ENCODE data around the gene KLHL4. TPM values are rescaled to one million over a fixed set of nuclear protein-coding genes. Genes with fewer than 3 reads are reported as not detected.

KLHL4 gene
- total RNA-seq, 1 experiment from 2014 or later, result 0.10 TPM

DNA sequence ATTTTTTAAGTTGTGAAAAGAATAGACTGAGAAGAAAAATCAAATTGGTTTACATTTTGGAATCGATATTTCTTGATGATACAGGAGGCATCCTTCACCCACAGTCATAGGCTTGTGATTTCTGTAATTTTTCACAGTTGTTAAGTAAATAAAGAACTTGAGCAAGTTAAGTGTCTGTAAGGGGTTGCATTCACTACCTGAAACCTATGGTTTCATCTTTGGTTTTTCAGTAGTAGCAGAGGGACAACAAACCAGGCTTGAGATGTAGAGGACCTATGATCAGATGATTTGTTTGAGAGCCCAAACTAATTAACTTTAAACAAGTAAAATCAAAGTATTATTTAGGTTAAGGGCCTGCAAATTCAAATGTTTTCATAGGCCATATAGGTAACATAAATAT, 175.6 kb downstream of the KLHL4 start:
- CTCF ChIA-PET, result no interaction called here
- H4K20me1 ChIP-seq (ENCODE audit: insufficient read depth), result no peaks in the 10 kb centered on the region
- H3K79me2 ChIP-seq (ENCODE audit: insufficient read depth, low read length), result no peaks in the 10 kb centered on the region
- no peak overlapping the region for H3K27ac ChIP-seq (ENCODE audit: low read depth, low read length)
- H3K4me1 ChIP-seq (ENCODE audit: control insufficient read depth in 1 of 2, insufficient read depth in 2 of 2, low read length in 2 of 2), result no peaks in the 10 kb centered on the region
- H3K9me2 ChIP-seq (ENCODE audit: insufficient read depth), result no peaks in the 10 kb centered on the region
- H3K9me3 ChIP-seq (ENCODE audit: control insufficient read depth in 1 of 2, insufficient read depth in 1 of 2, low read depth in 1 of 2, low read length in 2 of 2), result no peaks in the 10 kb centered on the region
- RAD21 ChIA-PET (ENCODE audit: low non-redundant PET in 1 of 2, low total read pairs in 2 of 2, uncharacterized antibody in 2 of 2, unreplicated experiment in 2 of 2), result no interaction called here
- H3K4me3 ChIP-seq (replicated peaks in 1 of 2; ENCODE audit: low read depth in 1 of 2, low read length in 2 of 2), result no peak overlapping the region
- H3K4me2 ChIP-seq (ENCODE audit: low read length), result no peak overlapping the region
- H3K27me3 ChIP-seq (ENCODE audit: insufficient read depth, low read length), result no peaks in the 10 kb centered on the region
- POLR2A ChIA-PET, result no interaction called here
- intact Hi-C loops (cut with micrococcal nuclease), result no loop called here
- H3K36me3 ChIP-seq (ENCODE audit: control insufficient read depth in 1 of 2, insufficient read depth in 2 of 2, low read length in 2 of 2), result no peaks in the 10 kb centered on the region
- DNase-seq (ENCODE audit: low read depth, low spot score), result no peak
- no peak overlapping the region for H3K9ac ChIP-seq (ENCODE audit: low read length)
- no peak overlapping the region for H2AFZ ChIP-seq (ENCODE audit: low read depth, low read length, poor library complexity, severe bottlenecking)
- no peak for TF ChIP-seq EZH2 (IDR thresholded peaks at IDR 0.05)
- TF ChIP-seq JUND (IDR thresholded peaks at IDR 0.05), result no peak
- TF ChIP-seq ZFX (IDR thresholded peaks at IDR 0.05), result no peak
- no peak for TF ChIP-seq FOSL1 (IDR thresholded peaks at IDR 0.05; ENCODE audit: low read depth)
- no peak for TF ChIP-seq SP1 (IDR thresholded peaks at IDR 0.05; ENCODE audit: low read depth)
- no peak for TF ChIP-seq SRF (IDR thresholded peaks at IDR 0.05; ENCODE audit: low read depth)
- TF ChIP-seq EGR1 (IDR thresholded peaks at IDR 0.05; ENCODE audit: low read depth), result no peak
- no peak for TF ChIP-seq ZNF274 (IDR thresholded peaks at IDR 0.05; ENCODE audit: low read depth, low read length)
- ATAC-seq, result no peak
- no TSS peak for BruUV-seq (replicated peaks)

DNA sequence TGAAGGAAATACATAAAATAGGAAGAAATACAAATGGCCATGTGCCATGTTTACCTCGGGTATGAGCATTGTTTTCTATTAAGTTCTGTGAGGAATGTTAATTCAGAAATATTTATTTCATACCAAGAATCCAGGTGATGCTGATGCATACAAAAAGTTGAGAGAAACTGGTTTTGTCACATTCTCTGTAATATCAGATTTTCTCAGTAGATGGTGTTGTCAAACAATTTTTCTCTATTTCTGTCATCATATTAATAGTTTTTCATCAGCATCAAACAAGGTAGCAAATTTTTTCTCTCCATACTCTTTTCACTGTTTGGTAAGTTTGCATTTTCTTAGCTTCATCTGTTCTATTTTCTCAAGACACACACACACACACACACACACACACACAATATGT, 179.8 kb downstream of the KLHL4 start:
- Histone ChIP-seq H3K4me3 (replicated peaks in 1 of 2; ENCODE audit: low read depth in 1 of 2, low read length in 2 of 2) (no peak overlapping the region), H4K20me1 (ENCODE audit: insufficient read depth) (no peaks in the 10 kb centered on the region), H3K79me2 (ENCODE audit: insufficient read depth, low read length) (no peaks in the 10 kb centered on the region), H3K36me3 (ENCODE audit: control insufficient read depth in 1 of 2, insufficient read depth in 2 of 2, low read length in 2 of 2) (no peaks in the 10 kb centered on the region), H3K4me2 (ENCODE audit: low read length) (no peak overlapping the region), H2AFZ (ENCODE audit: low read depth, low read length, poor library complexity, severe bottlenecking) (no peak overlapping the region), H3K9ac (ENCODE audit: low read length) (no peak overlapping the region), H3K9me2 (ENCODE audit: insufficient read depth) (no peaks in the 10 kb centered on the region), H3K9me3 (ENCODE audit: control insufficient read depth in 1 of 2, insufficient read depth in 1 of 2, low read depth in 1 of 2, low read length in 2 of 2) (no peaks in the 10 kb centered on the region), H3K27me3 (ENCODE audit: insufficient read depth, low read length) (no peaks in the 10 kb centered on the region), H3K27ac (ENCODE audit: low read depth, low read length) (no peak overlapping the region), H3K4me1 (ENCODE audit: control insufficient read depth in 1 of 2, insufficient read depth in 2 of 2, low read length in 2 of 2) (no peaks in the 10 kb centered on the region)
- ATAC-seq (no peak), DNase-seq (ENCODE audit: low read depth, low spot score) (no peak)
- POLR2A ChIA-PET, result no interaction called here
- intact Hi-C loops (cut with micrococcal nuclease), result no loop called here
- BruUV-seq (replicated peaks), result no TSS peak
- CTCF ChIA-PET, result no interaction called here
- RAD21 ChIA-PET (ENCODE audit: low non-redundant PET in 1 of 2, low total read pairs in 2 of 2, uncharacterized antibody in 2 of 2, unreplicated experiment in 2 of 2), result no interaction called here
- TF ChIP-seq, protein P1, sequence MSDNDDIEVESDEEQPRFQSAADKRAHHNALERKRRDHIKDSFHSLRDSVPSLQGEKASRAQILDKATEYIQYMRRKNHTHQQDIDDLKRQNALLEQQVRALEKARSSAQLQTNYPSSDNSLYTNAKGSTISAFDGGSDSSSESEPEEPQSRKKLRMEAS (IDR thresholded peaks at IDR 0.05), result no peak
- TF ChIP-seq POLR2AphosphoS5 (IDR thresholded peaks at IDR 0.05; ENCODE audit: low read depth, low read length), result no peak
